DOHH2 (cell line): Measurements from ENCODE around the gene RAB20.

Experiments used
- H3F3A ChIP-seq: fragments of 200-600 bp; sonication (generic), shearing (Covaris generic); 2 replicates; pipeline ENCODE4 v1.6.0; 2016; ENCODE audit warnings: antibody characterized with exemption, mild to moderate bottlenecking; ENCODE audit not compliant: control insufficient read depth, insufficient read depth
- H3K27ac ChIP-seq: fragments of 200-600 bp; sonication (generic); 2 replicates; pipeline ENCODE4 v1.5.1; 2014; ENCODE audit warnings: low read depth, mild to moderate bottlenecking, low read length, moderate library complexity
- H3K27me3 ChIP-seq: fragments of 200-600 bp; sonication (generic); 2 replicates; pipeline ENCODE4 v1.6.1; 2014; ENCODE audit warnings: mild to moderate bottlenecking, low read length, mixed read lengths; ENCODE audit not compliant: control insufficient read depth
- H3K36me3 ChIP-seq: fragments of 200-600 bp; sonication (generic); 2 replicates; pipeline ENCODE4 v1.6.1; 2014; ENCODE audit warnings: mild to moderate bottlenecking, low read length, moderate library complexity, mixed read lengths; ENCODE audit not compliant: control insufficient read depth
- H3K4me1 ChIP-seq: fragments of 200-600 bp; sonication (generic); 2 replicates; pipeline ENCODE4 v1.6.1; 2014; ENCODE audit warnings: mild to moderate bottlenecking, low read length, mixed read lengths; ENCODE audit not compliant: control insufficient read depth
- H3K4me2 ChIP-seq: fragments of 200-600 bp; sonication (generic); 2 replicates; pipeline ENCODE4 v1.6.0; 2014; ENCODE audit warnings: mild to moderate bottlenecking, low read length, moderate library complexity
- H3K4me3 ChIP-seq: fragments of 200-600 bp; sonication (generic); 2 replicates; pipeline ENCODE4 v1.5.1; 2014; ENCODE audit warnings: mild to moderate bottlenecking, low read length, mixed read lengths
- H3K79me2 ChIP-seq: fragments of 200-600 bp; sonication (generic); 2 replicates; pipeline ENCODE4 v1.6.1; 2014; ENCODE audit warnings: mild to moderate bottlenecking, low read length, mixed read lengths; ENCODE audit not compliant: control insufficient read depth
- H3K9me2 ChIP-seq: fragments of 200-600 bp; sonication (generic); replicated peaks from 2 replicates; pipeline ENCODE4 v1.6.1; 2014; ENCODE audit warnings: mild to moderate bottlenecking, low read length, mixed read lengths; ENCODE audit not compliant: control insufficient read depth
- H3K9me3 ChIP-seq: fragments of 200-600 bp; sonication (generic); 2 replicates; pipeline ENCODE4 v1.6.1; 2014; ENCODE audit warnings: antibody characterized with exemption, low read length, mixed read lengths; ENCODE audit not compliant: control insufficient read depth, insufficient read depth
- H4K20me1 ChIP-seq: fragments of 200-600 bp; sonication (generic); 2 replicates; pipeline ENCODE4 v1.6.0; 2014; ENCODE audit warnings: low read depth, mild to moderate bottlenecking, antibody characterized with exemption, low read length, moderate library complexity; ENCODE audit not compliant: control insufficient read depth, insufficient read depth
- CTCF ChIP-seq: fragments of 200-600 bp; sonication (generic); IDR thresholded peaks from one replicate; pipeline ENCODE4 v1.5.1; 2014; ENCODE audit warnings: antibody characterized with exemption, mild to moderate bottlenecking, low read depth, low read length; ENCODE audit not compliant: poor library complexity, severe bottlenecking
- EZH2phosphoT487 ChIP-seq: fragments of 200-600 bp; sonication (generic); IDR thresholded peaks from 2 replicates; pipeline ENCODE4 v1.6.1; 2017; ENCODE audit warnings: borderline replicate concordance, mild to moderate bottlenecking, antibody characterized with exemption, low read length, moderate library complexity, mixed read lengths

The RAB20 gene

GRCh38 chr13:110519506-110519905 is 42.0 kb downstream of the RAB20 start:
- Histone ChIP-seq H3F3A (no peaks in the 10 kb centered on the region), H3K4me1 (peaks cover 8% of the 10 kb centered on the region), H3K79me2 (no peaks in the 10 kb centered on the region), H3K4me2 (no peak overlapping the region), H3K27ac (no peak overlapping the region), H3K4me3 (no peak overlapping the region), H3K9me2 (no peaks in the 10 kb centered on the region), H3K36me3 (no peaks in the 10 kb centered on the region), H4K20me1 (no peaks in the 10 kb centered on the region), H3K9me3 (no peaks in the 10 kb centered on the region), H3K27me3 (peaks cover 6% of the 10 kb centered on the region)
- no peak for TF ChIP-seq EZH2phosphoT487
- no peak for TF ChIP-seq CTCF

GRCh38 chr13:110519046-110519445 is 42.5 kb downstream of the RAB20 start:
- TF ChIP-seq CTCF (no peak), EZH2phosphoT487 (no peak)
- Histone ChIP-seq H3K27ac (no peak overlapping the region), H3K27me3 (peaks cover 3% of the 10 kb centered on the region), H3K4me2 (no peak overlapping the region), H3K79me2 (no peaks in the 10 kb centered on the region), H3K4me3 (no peak overlapping the region), H3K36me3 (no peaks in the 10 kb centered on the region), H3K9me3 (no peaks in the 10 kb centered on the region), H4K20me1 (no peaks in the 10 kb centered on the region), H3K9me2 (no peaks in the 10 kb centered on the region), H3K4me1 (peaks cover 5% of the 10 kb centered on the region), H3F3A (no peaks in the 10 kb centered on the region)

- Histone ChIP-seq H3K4me1 (peaks cover 5% of the 10 kb centered on the region), H3K36me3 (no peaks in the 10 kb centered on the region), H3K4me2 (no peak overlapping the region), H3K4me3 (no peak overlapping the region), H3K9me3 (no peaks in the 10 kb centered on the region), H3K27ac (no peak overlapping the region), H3F3A (no peaks in the 10 kb centered on the region), H3K79me2 (no peaks in the 10 kb centered on the region), H3K27me3 (peaks cover 3% of the 10 kb centered on the region), H4K20me1 (no peaks in the 10 kb centered on the region), H3K9me2 (no peaks in the 10 kb centered on the region)
- TF ChIP-seq EZH2phosphoT487: no peak
- no peak for TF ChIP-seq CTCF
Observed at GRCh38 chr13:110518571-110518970, 43.0 kb downstream of the RAB20 start.

- Histone ChIP-seq H4K20me1 (no peaks in the 10 kb centered on the region), H3K9me3 (no peaks in the 10 kb centered on the region), H3K79me2 (no peaks in the 10 kb centered on the region), H3K36me3 (no peaks in the 10 kb centered on the region), H3F3A (no peaks in the 10 kb centered on the region), H3K27ac (no peak overlapping the region), H3K4me2 (no peak overlapping the region), H3K4me3 (no peak overlapping the region), H3K9me2 (no peaks in the 10 kb centered on the region), H3K27me3 (peaks cover 3% of the 10 kb centered on the region), H3K4me1 (peaks cover 5% of the 10 kb centered on the region)
- TF ChIP-seq EZH2phosphoT487: no peak
- no peak for TF ChIP-seq CTCF
Observed at GRCh38 chr13:110518226-110518525, 43.3 kb downstream of the RAB20 start.
